A673 (cell line): ENCODE measurements around the gene CCDC14. TPM values are rescaled to one million over a fixed set of nuclear protein-coding genes. Genes with fewer than 3 reads are reported as not detected.

Source experiments
- BruUV-seq: library from RNA; stranded (reverse); fragments of 400-500 nt; replicated peaks from 2 replicates; lab custom pipeline; 2021; lab: Mats Ljungman, UMichigan
- CTCF ChIA-PET: fragments of 300-600 bp; sonication (Branson Sonifier 250); formaldehyde crosslinking; loops from one replicate; lab custom pipeline; 2022; ENCODE audit warnings: antibody characterized with exemption; lab: Charles Lee
- POLR2A ChIA-PET: fragments of 300-600 bp; sonication (Branson Sonifier 250); formaldehyde crosslinking; loops from one replicate; lab custom pipeline; 2022; ENCODE audit warnings: antibody characterized with exemption; ENCODE audit not compliant: low non-redundant PET; lab: Charles Lee
- DNase-seq: peaks from one replicate; pipeline ENCODE4 v3.0.0-alpha.2; 2015; ENCODE audit warnings: low spot score
- H3K27ac ChIP-seq: fragments of 200-600 bp; sonication (generic); 2 replicates; pipeline ENCODE4 v1.5.1; 2016; ENCODE audit warnings: mixed run types, low read depth, mild to moderate bottlenecking, mixed read lengths, antibody characterized with exemption, low read length; ENCODE audit not compliant: poor library complexity, severe bottlenecking
- H3K27me3 ChIP-seq: fragments of 200-600 bp; sonication (generic); replicated peaks from 2 replicates; pipeline ENCODE4 v1.6.1; 2017; ENCODE audit warnings: mixed run types, low read depth, mild to moderate bottlenecking, mixed read lengths, antibody characterized with exemption, low read length; ENCODE audit not compliant: insufficient read depth, poor library complexity
- H3K36me3 ChIP-seq: fragments of 200-600 bp; sonication (generic); 2 replicates; pipeline ENCODE4 v1.6.1; 2016; ENCODE audit warnings: mixed run types, mild to moderate bottlenecking, mixed read lengths, antibody characterized with exemption, low read length; ENCODE audit not compliant: insufficient read depth, poor library complexity, severe bottlenecking
- H3K4me1 ChIP-seq: fragments of 200-600 bp; sonication (generic); 2 replicates; pipeline ENCODE4 v1.6.1; 2017; ENCODE audit warnings: mixed run types, mild to moderate bottlenecking, mixed read lengths, antibody characterized with exemption, low read length; ENCODE audit not compliant: insufficient read depth, poor library complexity, severe bottlenecking
- H3K4me3 ChIP-seq: fragments of 200-600 bp; sonication (generic); 2 replicates; pipeline ENCODE4 v1.5.1; 2016; ENCODE audit warnings: low read depth, mixed run types, mild to moderate bottlenecking, mixed read lengths, low read length; ENCODE audit not compliant: poor library complexity, severe bottlenecking
- H3K9me3 ChIP-seq: fragments of 200-600 bp; sonication (generic); 2 replicates; pipeline ENCODE4 v1.6.1; 2016; ENCODE audit warnings: mixed run types, low read depth, mild to moderate bottlenecking, mixed read lengths, antibody characterized with exemption, low read length; ENCODE audit not compliant: poor library complexity, severe bottlenecking
- EZH2 ChIP-seq: fragments of 200-600 bp; sonication (generic); IDR thresholded peaks from 2 replicates; pipeline ENCODE4 v1.6.1; 2017; ENCODE audit warnings: borderline replicate concordance, low read depth, mild to moderate bottlenecking, mixed read lengths, antibody characterized with exemption, low read length; ENCODE audit not compliant: poor library complexity, severe bottlenecking
- intact Hi-C: fragments of 100-400 bp; cut with micrococcal nuclease; formaldehyde crosslinking; loops from one replicate; pipeline ENCODE4 v1.10.0; 2022; ENCODE audit not compliant: unreplicated experiment
- total RNA-seq: library from RNA; stranded (reverse); gene quantifications from 2 replicates; pipeline ENCODE4 v1.2.3, GENCODE V29; 2021
- TF ChIP-seq, protein P1 (sequence below): fragments of 300-800, 200-600 bp; sonication (generic); conservative IDR thresholded peaks from 2 replicates; pipeline ENCODE4 v1.5.1; 2017; ENCODE audit warnings: low read depth, mild to moderate bottlenecking, antibody characterized with exemption, low read length, moderate library complexity, mixed read lengths

Gene CCDC14
- total RNA-seq, 1 experiment from 2014 or later, result 81.2 TPM

DNA sequence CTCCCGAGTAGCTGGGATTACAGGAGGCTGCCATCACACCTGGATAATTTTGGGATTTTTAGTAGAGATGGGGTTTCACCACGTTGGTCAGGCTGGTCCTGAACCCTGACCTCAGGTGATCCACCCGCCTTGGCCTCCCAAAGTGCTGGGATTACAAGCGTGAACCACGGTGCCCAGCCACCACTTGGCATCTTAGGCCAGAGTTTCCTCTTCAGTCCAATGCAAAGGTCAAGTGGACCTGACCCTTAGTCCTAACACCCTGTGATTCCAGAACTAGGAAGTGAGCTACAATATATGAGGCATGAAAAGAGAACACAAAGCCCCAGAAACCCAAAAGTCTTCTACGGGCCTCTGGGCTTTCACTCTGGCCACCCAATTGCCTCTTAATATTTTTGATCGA is 82.2 kb downstream of the CCDC14 start:
- Histone ChIP-seq H3K9me3 (no peaks in the 10 kb centered on the region), H3K27me3 (peaks cover 4% of the 10 kb centered on the region), H3K4me1 (no peaks in the 10 kb centered on the region), H3K4me3 (no peak overlapping the region), H3K27ac (no peak overlapping the region), H3K36me3 (no peaks in the 10 kb centered on the region)
- BruUV-seq, result no TSS peak
- ChIA-PET CTCF (no interaction called here), POLR2A (no interaction called here)
- no peak for DNase-seq
- no peak for TF ChIP-seq EZH2
- TF ChIP-seq, protein P1, sequence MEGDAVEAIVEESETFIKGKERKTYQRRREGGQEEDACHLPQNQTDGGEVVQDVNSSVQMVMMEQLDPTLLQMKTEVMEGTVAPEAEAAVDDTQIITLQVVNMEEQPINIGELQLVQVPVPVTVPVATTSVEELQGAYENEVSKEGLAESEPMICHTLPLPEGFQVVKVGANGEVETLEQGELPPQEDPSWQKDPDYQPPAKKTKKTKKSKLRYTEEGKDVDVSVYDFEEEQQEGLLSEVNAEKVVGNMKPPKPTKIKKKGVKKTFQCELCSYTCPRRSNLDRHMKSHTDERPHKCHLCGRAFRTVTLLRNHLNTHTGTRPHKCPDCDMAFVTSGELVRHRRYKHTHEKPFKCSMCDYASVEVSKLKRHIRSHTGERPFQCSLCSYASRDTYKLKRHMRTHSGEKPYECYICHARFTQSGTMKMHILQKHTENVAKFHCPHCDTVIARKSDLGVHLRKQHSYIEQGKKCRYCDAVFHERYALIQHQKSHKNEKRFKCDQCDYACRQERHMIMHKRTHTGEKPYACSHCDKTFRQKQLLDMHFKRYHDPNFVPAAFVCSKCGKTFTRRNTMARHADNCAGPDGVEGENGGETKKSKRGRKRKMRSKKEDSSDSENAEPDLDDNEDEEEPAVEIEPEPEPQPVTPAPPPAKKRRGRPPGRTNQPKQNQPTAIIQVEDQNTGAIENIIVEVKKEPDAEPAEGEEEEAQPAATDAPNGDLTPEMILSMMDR, result no peak
- intact Hi-C loops, result no loop called here

DNA sequence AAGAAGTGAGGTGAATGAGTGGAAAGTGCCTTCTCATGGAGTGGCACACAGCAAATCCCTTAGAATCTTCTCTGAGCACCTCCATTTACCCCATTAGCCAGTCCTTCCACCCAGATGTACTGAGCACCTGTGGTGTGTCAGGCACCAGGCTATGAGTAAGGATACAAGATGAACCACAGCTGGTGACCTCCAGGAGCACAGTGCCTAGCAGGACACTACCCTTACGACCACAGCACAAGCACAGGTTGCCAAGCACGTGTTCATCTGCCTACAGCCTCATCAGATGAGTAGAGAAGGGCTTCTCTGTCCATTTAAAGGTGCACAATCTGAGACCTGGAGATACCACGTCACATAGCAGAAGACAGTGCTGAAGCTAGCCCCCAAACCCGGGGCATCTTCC is 83.1 kb downstream of the CCDC14 start:
- Histone ChIP-seq H3K4me3 (no peak overlapping the region), H3K27ac (no peak overlapping the region), H3K36me3 (no peaks in the 10 kb centered on the region), H3K4me1 (no peaks in the 10 kb centered on the region), H3K9me3 (no peaks in the 10 kb centered on the region), H3K27me3 (no peaks in the 10 kb centered on the region)
- intact Hi-C loops, result no loop called here
- POLR2A ChIA-PET, result no interaction called here
- DNase-seq, result no peak
- BruUV-seq, result no TSS peak
- TF ChIP-seq EZH2, result no peak
- TF ChIP-seq, protein P1, result no peak
- CTCF ChIA-PET, result no interaction called here

DNA sequence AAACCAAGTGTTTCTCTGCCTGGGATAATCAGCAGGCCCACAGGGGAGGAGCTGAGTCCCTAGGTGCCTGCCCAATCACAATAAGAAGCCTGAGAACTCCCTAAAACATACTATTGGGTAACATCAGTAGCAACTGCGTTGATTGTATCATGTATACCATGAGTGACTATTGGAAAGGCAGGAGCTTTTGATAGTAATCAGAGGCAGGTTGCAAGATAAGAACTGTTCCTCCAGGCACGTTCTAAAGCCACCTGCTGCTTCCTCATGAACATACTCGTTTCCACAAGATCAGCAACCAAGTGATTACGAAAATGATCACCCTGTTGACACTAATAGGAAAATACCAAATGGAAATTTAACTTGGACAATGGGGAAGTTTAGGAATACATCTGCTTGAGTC is 83.6 kb downstream of the CCDC14 start:
- no peaks in the 10 kb centered on the region for H3K9me3 ChIP-seq
- intact Hi-C loops, result no loop called here
- H3K36me3 ChIP-seq, result no peaks in the 10 kb centered on the region
- H3K27me3 ChIP-seq, result no peaks in the 10 kb centered on the region
- H3K27ac ChIP-seq, result no peak overlapping the region
- no peak for DNase-seq
- CTCF ChIA-PET, result no interaction called here
- H3K4me3 ChIP-seq, result no peak overlapping the region
- TF ChIP-seq, protein P1, result no peak
- TF ChIP-seq EZH2, result no peak
- POLR2A ChIA-PET, result no interaction called here
- no peaks in the 10 kb centered on the region for H3K4me1 ChIP-seq
- BruUV-seq, result no TSS peak
